ENCODE results near the gene NCKIPSD.

Gene NCKIPSD

DNA sequence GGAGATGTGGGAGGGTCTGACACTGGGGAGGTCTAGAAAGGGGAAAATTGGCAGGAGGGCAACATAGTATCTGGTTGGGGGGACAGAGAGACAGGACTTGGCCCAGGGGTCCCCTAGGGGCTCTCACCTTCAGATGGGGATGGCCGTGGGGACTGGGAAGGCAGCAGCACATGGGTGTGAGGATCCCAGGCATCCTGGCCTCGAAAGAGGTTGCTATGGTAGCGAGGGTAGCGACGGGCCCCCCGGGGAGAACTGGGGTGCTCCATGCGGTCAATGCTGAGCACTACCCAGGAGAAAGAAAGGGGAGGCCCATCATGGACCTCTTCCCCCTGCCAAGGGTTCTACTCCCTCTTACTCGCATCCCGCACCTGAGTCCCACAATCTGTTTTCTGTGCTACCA lies 38.0 kb downstream of the NCKIPSD start:
- no peak for DNase-seq (ENCODE audit: low spot score)

DNA sequence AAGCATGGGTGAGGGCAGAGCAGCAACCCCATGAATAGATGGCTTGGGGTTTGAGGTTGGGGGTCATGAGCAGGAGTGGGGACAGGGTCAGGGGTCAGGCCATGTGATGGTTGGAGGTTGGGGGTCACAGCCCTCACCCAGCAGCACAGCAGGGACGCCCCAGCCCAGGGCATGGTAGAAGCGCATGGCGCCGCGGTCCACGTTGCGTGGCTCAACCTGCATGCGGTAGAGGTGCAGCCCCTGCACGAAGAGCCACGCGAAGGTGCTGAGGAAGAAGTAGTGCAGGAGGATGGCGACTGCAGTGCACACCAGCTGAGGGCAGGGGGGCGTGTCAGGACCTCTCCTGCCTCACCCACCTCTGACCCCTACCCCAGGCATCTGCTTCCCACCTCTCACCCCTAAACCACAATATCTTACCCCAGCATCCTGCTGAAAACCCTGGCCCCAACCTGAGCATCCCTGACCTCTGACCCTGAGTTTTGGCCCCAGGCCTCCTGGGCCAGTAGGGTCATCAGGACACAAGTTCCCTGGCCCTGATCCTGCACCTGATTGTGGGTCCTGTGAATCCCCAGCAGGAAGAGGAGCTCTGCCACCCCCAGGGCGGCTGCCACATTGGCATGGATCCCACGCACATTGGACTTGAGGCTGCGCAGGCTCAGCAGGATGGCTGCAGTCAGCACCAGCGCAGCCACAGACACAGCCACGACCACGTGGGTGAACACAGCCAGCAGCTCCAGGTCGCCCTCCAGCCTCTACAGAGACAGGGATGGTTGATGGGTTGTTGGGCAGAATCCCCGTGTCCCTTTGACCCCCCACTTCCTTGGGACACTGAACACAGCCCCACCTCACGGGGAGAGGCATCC lies 40.6 kb downstream of the NCKIPSD start:
- DNase-seq (ENCODE audit: low spot score): no peak

DNA sequence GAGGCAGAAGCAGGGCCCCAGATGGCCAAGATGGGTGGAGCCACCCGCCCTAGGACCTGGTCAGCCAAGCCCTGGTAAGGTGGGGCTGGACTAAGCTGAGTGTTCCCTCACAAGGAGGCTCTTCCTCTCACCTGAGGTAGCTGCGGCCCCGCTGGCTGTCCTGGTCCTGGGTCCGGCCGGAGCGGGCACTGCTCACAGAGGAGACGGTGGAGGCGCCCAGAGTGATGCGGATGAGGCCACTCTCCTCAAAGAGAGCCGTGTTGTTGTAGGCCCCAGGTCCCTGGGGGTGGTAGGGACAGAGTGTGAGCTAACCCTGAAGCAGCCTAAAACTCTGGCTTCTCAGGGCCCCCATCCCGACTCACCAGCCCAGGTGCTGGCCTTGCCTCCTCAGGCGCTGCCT lies 43.1 kb downstream of the NCKIPSD start:
- DNase-seq (ENCODE audit: low spot score): no peak

DNA sequence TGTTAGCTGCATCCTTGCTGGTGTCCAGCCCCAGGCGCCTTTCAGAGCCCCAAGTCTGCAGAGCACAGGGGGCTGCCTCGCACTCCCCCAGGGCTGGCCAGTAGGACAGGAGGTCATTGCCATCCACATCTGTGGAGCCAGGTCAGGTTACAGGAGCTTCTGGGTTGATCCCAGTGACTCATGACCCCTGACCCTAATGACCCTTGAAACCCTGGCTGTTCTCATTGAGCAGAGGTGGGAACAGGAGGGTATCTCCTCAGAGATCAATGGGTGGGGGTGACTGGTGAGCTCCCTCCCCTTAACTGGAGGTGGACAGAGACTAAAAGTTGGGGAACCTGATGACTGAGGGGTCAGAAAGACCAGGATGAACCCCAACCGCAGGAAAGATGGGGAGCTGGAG lies 44.3 kb downstream of the NCKIPSD start:
- DNase-seq (ENCODE audit: low spot score): no peak

DNA sequence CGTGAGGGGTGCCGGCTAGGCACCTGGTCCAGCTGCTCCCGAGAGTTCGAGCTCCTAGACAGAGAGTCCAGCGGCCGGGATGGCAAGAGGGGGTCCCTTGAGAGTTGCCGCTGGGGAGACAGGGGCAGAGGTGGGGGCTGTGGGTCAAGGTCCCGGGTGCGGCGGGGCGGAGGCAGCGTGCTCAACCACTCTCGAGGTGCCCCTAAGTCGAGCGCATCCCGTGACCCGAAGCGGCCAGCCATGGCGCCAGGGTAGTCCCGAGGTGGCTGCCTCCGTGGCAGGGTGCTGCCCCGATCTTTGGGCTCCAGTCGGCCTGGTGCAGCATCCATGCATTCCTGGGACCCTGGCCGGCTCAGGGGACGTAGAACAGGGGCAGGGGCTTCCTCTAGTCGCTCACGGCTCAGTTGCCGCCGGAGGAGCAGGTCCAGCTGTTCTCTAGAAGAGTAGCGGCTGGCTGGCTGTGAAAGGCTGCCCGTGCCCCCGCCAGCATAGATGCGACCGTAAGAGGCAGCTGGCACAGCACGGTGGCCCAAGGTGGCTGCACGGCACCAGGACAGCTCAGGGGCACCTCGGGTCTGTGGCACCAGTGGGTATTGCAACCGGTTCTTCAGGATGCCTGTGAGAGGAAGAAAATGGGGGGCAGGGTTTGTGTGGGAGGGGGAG lies 45.6 kb downstream of the NCKIPSD start:
- DNase-seq (ENCODE audit: low spot score): no peak

DNA sequence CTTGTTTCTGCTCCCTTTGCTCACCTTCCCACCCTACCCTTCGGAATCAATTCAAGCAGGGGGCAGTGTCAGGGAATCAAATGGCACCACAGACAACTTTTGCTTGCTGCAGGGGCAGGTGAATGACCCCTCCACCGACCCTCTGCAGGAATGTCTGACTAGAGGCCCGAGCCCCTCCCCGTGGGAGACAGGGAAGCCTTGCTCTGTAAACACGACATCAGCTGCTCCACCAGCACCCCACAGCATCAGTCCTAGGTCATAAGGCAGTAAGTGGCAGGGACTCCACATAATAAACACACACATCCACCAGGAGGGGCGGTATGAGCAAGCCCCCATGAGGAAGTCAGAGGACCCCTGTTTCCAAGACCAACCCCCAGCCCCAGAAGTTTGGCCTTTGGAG lies 48.4 kb downstream of the NCKIPSD start:
- no peak for DNase-seq (ENCODE audit: low spot score)

DNA sequence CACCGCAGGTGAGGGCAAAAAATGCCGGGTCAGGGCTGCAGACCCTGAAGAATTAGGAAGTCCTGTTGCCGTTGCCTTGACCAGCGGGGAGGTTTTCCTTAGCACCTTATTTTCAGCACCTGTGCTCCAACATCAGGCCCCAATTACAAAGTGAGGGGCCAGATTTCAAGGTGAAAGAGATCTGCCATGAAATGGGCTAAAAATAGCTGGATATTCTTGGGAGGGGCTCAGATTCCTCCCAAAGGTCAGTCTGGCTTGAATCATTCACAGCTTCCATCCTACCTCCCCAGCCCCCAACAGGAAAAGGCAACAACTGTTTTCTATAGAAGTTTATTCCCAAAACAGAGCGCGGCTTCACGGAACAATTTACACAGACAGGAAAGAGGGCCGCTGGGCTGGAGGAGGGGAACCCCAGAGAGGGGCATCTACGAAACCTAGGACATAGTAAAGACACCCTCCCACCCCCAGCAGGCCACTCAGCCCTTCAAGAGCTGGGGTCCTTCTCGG lies 49.5 kb downstream of the NCKIPSD start:
- DNase-seq (ENCODE audit: low spot score): peak; percentile 40

DNA sequence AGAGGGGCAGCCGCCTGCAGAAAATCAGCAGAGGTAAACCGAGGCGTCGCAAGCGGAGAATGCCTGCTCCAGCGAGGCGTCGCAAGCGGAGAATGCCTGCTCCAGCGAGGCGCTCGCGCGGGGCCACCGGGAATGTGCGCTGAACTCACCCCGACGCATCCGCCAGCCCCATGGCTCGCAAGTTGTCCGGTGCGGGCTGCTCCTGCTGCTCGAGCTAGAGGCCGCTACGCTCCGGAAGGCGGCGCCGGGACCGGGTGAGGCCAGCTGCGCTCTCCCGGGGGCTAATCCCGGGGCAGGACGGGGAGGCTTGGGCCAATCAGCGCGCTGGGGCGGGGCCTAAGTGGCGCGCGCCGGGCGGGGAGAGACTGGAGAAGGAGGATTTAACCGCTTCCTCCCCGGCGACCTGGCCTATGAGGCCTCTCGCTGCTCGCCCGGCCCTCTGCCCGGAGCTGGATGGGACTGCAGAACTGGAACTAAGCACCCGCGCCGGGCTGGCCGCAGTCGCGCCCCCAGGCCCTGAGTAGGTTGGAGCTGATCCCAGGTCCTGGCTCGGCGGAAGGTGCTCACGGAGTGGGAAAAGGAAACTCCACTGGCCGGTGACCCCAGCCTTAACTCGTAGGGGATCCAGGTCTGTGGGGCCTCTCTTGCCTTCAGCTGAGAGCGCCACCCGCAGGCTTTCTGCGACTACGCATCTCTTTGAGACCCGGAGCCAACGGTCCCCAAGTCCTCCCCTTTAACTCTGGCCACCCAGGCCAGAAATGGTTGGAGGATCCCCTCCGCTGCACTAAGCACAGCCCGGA lies 50.3 kb downstream of the NCKIPSD start, which contains the start of gene SLC26A6:
TSS of gene SLC26A6 (minus strand) at position 240 of the 800 bp plus-strand sequence. CDS start at position 172, 68 bp downstream.
- DNase-seq (ENCODE audit: low spot score): peak; percentile 94

DNA sequence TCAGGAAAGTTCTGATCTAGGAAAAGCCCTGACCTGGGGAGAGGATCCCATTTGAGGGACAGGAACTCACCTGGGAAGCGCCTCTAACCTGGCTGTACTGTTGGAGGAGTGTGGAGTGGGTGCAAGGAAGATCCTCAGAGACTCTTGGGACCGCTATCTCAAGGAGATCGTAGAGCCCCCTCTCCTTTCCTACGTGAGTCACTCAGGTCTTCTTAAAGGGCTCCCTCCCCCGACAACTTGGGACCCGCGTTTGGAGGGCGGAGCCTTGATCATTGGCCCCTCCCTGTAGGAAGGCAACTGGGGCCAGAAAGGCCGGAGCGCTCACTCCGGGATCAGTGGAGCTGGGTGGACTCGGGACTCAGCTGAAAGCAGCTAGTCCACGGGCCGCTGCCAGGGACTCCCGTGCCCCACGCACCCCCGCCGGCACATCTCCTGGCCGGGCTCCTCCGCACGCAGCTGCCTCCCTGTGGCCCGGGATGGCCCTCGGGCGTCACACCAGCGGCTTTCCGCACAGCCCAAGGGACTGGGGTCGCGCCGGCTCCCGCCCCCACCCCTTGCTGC lies 51.0 kb downstream of the NCKIPSD start:
- DNase-seq (ENCODE audit: low spot score): peak; percentile 48

DNA sequence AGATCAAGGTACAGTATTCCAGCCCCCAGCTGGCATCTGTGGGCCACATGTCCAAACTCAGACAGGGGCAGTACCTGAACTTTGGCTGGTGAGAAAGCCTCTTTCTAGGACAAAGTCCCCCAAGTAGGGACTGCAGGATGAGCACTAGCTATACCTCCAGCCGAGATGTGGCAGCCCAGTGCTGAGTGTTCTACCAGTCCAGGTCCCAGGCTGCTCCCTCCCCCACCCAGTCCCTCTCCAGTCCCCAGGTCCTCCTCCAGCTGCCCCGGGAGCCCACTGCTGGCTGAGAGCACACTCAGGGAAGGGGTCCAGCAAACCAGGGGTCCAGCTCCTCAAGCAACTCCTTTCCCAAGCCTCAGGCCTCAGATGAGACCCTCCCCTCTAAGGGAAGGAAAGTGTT lies 52.0 kb downstream of the NCKIPSD start:
- no peak for DNase-seq (ENCODE audit: low spot score)

DNA sequence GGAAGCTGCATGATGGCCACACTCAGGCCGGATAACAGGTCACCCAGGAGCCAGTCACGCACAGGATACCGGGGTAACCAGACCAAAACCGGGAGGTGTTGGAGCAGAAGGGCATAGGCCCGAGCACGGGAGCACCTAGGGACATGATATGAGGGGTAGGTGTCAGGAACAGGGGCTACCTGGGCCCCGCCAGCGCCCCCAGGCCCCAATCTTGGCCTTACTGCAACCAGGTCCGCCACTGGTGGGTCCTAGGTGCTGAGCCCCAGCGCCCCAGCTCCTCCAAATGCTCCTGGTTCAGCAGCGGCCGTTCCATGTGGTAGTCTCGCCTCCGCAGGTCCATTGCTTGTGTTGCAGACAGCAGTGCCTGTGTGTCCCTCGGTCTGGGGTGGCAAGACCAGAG lies 52.5 kb downstream of the NCKIPSD start:
- no peak for DNase-seq (ENCODE audit: low spot score)

DNA sequence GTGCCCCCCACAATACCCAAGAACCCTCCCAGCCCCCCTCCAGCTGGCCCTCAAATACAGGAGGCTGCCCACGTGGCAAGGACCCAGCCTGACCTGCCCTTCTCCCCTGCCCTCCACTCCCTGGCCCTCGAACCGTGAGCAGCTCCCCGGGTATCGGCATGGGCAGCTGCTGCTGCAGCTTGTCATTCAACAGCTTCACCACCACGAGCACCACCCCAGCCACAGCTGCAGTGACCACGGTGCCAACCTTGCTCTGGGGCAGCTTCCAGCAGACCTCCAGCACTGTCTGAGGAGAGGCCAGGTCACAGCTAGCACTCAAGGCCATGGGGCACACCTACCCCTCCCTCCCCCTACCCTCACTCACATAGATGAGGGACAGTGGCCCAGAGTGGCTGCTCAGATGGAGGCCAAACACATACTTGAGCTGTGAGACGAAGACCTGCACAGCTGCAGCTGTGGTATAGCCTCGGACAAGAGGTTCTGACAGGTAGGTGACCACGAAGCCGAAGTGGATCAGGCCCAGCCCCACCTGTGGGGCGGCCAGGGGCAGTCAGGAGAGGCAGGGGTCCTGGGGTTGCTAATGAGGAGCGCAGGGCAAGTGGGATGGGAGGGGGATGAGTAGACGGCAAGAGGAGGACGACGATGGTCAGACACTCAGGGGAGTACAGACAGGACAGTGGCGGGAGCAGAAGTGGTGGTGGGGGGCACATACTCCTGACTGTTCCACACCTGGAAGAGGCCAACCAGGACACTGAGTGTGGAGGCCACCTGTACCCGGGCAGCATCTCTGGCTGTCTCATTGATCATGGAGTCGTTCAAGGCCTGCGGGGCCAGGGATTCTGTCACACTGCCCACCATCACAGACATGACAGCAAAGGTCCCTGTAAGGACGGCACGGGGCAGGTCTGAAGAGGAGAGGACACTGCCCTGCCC lies 53.9 kb downstream of the NCKIPSD start:
- DNase-seq (ENCODE audit: low spot score): no peak

DNA sequence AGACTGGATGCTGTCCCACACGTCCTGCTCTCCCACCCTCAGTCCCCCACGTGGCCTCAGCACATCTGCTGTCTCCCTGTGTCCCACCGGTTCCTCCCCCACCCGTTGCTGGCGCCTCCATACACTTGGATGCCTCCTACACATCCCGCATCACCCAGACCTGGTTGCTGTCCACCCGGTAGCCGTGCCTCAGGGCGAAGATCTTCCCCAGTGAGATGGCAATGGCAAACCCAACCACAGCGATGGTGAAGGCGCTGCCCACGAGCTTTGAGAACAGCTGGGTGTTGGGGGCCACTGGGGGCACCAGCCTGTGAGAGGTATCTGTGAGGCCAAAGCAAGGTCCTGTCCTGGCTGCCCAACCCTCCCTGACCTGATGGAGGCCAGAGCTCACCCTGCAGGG lies 54.9 kb downstream of the NCKIPSD start:
- DNase-seq (ENCODE audit: low spot score): no peak

DNA sequence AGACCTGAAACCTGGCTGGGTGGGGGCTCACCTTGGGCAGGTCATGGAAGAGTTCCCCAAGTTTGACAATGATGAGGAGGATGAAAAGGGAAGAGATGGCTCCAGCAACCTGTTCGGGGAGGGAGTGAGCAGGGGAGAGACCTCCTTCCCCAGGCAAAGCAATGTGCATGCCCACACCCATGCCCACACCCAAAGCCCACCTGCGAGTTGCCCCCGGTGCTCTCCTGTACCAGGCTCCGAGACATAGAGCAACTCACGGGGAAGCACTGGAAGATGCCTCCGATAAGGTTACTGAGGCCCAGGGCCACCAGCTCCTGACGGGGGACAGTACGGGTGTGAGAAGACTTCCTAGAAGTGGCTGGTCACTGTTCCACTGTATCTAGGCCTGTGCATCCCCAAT lies 55.3 kb downstream of the NCKIPSD start:
- no peak for DNase-seq (ENCODE audit: low spot score)

DNA sequence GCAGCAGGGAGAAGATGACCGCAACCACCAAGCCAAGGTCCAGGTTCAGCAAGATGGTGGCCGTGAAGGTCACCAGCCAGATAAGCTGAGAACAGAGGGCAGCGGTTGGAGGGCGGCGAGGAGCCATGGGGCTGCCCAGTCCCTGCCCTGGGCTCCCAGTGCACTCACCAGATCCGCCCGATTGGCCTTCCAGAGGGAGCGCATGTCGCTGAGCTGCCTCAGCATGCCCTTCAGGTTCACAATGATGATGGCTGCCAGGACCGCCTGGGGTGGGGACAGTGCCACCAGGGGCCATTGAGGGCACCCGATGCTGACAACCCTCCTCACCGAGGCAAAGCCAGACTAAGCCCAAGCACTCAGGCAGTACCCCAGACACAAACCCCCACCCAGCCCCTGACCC lies 55.8 kb downstream of the NCKIPSD start:
- DNase-seq (ENCODE audit: low spot score): no peak

DNA sequence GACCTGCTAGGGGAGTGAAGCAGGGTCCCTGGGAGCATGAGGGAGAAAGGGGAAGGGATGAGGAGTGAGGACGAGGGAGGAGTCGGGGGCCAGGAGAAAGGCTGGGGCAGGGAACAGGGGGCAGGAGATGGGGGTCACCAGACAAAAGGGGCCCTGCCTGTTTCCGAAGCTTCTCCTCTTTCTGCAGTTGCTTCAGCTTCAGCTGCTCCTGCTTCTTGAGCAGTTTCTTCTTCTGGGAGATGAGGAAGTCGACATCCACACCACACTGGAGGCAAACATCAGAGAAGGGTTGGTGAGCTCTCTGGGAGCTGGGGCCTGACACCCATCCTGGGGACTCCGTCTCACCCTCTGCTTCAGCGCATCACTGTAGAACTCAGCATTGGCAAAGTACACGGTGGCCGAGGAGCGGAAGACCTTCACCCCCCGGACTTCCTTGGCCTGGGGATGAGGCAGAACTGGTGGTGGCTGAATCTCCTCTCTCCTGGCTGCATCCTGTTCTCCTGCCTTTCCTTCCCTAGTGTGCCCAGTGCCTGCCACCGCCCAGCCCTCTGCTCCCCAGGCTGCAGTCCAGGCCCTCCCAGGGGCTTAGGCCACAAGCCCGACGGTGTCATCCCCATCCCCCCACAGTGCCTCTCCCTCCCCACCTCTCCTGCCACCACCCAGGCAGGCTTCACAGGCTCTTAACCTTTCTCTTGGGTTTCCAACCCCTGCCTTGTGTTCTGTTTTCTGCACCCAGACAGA lies 57.3 kb downstream of the NCKIPSD start:
- no peak for DNase-seq (ENCODE audit: low spot score)

DNA sequence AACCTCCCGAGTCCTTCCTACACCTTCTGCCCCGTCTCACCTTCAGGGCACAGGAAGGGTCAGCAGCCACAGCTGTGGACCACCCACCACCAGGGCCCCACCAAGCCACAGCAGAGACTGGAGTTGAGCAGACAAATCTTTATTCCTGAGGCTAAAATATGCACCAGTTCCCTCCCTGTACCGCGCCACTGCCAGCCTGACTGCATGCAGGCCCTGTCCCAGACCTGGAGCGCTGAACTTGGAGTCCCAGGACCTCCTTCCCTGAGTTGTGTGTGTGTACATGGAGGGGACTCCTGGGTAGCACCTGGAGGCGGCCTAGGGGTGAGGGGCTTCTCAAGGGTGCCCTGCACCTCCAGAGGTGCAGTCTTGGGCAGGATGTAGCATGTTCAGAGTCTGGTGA lies 60.1 kb downstream of the NCKIPSD start:
- DNase-seq (ENCODE audit: low spot score): no peak

DNA sequence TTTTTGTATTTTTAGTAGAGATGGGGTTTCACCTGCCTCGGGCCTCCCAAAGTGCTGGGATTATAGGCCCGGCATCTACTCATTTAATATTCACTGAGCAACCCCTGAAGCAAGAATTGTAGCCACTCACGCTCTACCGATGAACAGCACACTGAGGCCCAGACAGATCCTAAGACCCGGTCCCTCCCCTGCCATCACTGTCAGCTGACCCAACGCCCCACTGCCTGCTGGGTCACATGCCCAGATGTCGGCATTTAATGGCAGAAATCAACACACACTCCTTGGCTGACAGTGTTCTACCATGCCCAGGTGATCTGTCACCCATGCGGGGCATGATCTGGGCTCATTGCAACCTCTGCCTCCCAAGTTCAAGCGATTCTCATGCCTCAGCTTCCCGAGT lies 60.9 kb downstream of the NCKIPSD start:
- no peak for DNase-seq (ENCODE audit: low spot score)

DNA sequence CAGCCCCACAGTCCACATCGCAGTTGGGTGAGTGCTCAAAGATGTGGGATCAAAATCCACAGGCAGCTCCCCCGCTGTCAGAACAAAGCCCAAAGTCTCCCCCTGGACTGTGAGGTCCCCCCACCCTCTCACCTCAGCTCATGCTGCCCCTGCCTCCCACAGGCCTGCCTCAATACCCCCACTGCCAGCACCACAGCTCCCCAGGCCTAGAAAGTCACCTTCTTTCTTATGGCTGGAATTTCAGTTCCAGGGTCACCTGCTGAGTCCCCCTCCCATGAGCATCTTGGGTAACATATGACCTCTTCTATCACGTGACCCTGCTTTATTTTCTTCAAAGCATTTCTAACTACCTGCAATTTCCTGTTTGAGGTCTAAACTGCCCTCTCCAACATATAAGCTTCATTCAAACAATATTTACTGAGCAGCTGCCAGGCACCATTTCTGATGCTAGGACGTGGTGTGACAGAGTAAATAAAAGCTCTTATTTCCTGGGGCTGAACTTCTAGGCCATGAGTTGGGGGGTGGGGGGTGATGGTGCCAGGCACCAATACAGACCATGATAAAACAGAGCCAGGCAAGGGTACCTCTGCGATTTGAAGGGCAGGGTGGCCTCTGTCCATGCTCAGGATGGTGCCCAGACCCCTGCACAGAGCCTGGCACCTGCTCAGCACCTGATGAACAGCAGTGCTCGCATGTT lies 61.7 kb downstream of the NCKIPSD start:
- DNase-seq (ENCODE audit: low spot score): no peak
